HG02870 (cell line): ENCODE data around the gene ASB3.
"Not testable (repeated sequence)": the region's sequence is repeated elsewhere in the genome, so short reads cannot be mapped to it uniquely, and the experiment has no call there.

Experiments
- ATAC-seq: cut with Tn5 transposase; IDR thresholded peaks from one replicate; pipeline ENCODE4 v1.9.1; 2021; ENCODE audit warnings: mild to moderate bottlenecking, moderate library complexity; ENCODE audit not compliant: unreplicated experiment

The ASB3 gene

GRCh38 chr2:53667130-53667529 lies 119.6 kb downstream of the ASB3 start:
- ATAC-seq, result not testable (repeated sequence)

- ATAC-seq, result no peak
Measured at GRCh38 chr2:53660886-53661285, 125.9 kb downstream of the ASB3 start.

- not testable (repeated sequence) for ATAC-seq
Measured at GRCh38 chr2:53658474-53658873, 128.3 kb downstream of the ASB3 start.

DNA sequence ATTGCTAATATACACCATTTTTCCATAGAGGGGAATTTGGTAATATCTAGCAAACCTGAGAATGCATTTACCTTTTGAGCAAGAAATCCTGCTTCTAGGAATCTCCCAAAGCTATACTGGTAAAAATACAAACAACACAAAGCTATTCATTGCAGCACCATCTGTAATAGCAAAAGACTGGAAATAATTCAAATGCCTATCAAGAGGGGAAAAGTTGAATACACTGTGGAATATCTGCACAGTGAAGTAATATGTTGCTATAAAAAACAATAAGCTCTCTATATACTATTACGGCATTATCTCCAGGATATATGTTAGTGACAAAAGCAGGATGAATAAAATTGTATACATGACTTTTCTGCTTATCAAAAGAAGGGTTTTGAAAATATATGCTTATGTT lies 131.5 kb downstream of the ASB3 start:
- no peak for ATAC-seq

- ATAC-seq, result no peak
Measured at GRCh38 chr2:53654396-53654795, 132.4 kb downstream of the ASB3 start.

- ATAC-seq, result no peak
Measured at GRCh38 chr2:53652131-53652530, 134.6 kb downstream of the ASB3 start.

DNA sequence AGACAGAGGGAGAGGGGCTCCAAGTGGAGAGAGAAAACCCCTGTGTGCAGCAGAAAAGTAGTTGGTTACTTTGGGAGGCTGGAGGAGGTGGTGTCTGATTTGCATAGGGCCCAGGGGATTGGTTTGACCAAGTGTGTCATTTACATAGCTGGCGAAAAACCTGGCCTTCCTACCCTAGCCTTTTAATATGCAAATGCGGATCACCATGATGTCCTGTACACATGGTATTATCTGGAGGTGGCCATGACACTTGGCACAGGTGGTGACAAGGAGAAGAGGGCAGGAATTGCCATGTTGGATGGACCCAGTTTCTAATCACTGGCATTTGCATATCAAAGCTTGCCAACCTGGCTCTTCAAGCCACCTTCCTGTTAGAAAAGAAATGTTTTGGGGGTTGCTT lies 140.0 kb downstream of the ASB3 start:
- no peak for ATAC-seq

GRCh38 chr2:53641290-53641689 lies 145.5 kb downstream of the ASB3 start:
- no peak for ATAC-seq

DNA sequence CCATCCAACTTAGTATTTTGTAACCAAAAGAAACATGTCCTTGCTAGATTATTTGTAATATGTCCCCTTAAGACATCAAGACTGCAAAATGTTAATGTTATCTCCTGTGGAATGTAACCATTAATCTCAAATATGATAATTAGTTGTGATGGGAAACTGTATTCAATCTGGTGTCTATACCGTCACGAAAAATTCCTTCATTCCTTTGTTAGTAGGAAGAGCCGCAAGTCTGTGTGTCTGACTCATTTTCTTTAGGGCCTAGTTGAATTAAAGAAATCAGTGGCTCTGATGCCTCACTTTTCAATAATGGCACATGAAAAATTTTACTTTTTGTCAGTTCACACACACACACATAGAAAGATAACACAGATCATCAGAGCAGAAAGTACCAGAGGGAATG lies 146.3 kb downstream of the ASB3 start:
- ATAC-seq, result no peak

- ATAC-seq, result no peak
Measured at GRCh38 chr2:53636596-53636995, 150.2 kb downstream of the ASB3 start.

DNA sequence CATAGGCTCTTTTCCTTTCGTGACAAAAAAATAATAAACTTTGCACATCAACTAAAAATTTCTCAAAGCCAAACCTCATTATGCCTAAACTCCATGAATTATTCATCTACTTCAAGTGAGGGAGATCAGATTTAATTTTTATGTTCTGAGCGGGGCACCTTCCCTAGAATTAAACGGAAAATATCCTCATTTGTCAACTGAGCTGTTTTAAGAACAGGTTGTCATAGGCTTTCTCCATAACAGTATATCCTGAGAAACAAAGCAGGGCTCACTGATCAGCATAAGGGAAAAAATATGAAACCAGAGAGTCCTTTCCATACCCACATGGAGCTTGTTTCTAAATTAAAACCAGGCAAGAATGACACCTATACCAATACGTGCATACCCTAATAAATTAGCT lies 150.6 kb downstream of the ASB3 start:
- ATAC-seq, result no peak

DNA sequence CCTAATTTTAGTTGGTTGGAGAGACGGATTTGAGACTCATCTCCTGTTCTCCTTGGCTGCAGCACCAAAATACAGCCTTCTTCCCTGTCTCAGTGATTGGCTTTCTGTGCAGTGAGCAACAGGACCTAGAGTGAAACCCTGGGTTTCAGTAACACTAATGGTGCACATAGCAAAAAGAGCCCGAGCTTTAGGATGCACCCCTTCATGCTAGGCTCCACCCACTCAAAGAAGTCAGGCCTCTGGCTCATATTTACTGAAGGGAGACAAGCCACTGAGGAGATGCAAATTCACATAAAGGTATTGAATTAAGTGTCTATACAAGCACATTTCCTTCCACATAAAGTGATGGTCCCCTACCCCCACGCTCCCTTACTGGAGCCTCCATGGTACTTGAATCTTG lies 151.1 kb downstream of the ASB3 start:
- ATAC-seq, result no peak

- no peak for ATAC-seq
Measured at GRCh38 chr2:53633441-53633840, 153.3 kb downstream of the ASB3 start.

DNA sequence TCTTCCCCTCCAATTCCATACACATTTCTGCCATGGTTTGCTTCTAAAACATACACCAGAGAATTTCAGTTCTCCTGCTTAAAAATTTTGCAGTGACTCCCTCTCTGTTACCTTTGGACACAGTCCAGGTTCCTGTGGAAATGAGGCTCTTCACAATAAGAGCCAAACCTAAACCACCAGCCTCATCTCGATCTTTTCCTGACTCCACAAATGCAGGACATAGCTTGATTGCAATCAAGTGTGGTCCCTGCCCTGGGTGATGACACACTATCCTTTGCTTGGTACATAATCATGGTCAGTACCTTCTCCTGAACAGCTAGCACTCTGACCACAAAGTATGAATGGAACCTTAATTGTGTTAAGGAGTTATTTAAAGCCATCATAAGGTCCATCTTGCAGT lies 154.0 kb downstream of the ASB3 start:
- no peak for ATAC-seq

- no peak for ATAC-seq
Measured at GRCh38 chr2:53632126-53632460, 154.7 kb downstream of the ASB3 start.

DNA sequence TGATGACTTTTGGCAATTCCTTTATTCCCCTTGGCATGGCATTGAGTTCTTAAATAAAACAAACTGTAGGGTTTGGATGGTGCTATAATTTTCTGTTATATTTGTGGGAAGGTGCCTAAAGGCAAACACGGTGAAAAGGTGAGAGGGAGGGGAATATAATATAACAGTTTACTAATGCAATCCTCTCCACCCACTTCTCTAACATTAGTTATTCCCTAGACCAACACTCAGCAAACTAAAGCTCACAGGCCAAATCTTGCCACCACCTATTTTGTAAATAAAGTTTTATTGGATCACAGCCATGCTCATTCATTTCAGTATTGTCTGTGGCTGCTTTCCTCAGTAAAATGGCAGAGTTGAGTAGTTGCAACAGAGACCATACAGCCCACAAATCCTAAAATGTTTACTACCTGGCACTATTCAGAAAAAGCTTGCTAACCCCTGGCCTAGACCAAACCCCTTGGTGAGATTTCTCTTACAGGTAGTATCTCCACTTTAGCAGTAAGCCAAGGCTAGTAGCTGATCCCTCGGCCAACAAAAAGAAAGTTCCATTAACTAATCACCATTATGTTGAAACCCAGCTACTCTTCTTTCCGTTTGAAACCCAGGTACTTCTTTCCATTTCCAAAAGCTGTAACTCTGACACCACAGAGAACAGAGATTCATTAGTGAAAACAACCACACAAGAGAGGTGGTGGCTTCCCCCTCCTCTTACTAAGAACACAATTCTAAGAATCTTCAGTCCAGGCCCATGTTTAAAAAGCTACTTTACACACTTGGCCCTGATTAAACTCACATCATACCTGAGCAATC lies 155.2 kb downstream of the ASB3 start:
- peak; percentile 90 for ATAC-seq

DNA sequence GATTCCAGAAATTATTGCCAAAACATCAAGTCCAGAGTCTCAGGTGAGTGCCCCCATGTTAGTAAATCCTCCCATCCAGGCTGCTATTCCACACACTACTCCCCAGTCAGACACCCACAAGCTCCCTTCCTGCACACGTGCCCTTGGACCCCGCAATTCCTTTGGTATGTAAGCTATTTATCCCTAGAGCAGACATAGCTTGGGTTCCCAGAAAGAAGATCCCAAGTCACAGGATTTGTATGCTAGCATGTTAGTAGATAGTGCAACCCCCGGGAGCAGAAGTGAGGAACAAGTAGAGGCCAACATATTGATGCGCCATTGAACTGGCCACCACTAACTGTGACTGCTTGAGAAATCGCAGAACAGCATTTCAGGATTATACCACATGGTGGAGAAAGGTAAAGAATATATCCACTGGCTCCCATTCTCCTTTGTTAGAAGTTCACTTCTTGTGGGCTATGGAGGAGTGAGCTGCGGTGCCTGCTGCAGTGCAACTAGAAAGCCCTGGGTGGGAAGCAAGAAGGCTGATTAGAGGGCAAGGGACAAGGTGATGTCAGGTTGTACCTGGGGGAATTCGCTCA lies 156.6 kb downstream of the ASB3 start:
- ATAC-seq, result no peak

- ATAC-seq, result no peak
Measured at GRCh38 chr2:53629501-53629900, 157.3 kb downstream of the ASB3 start.

DNA sequence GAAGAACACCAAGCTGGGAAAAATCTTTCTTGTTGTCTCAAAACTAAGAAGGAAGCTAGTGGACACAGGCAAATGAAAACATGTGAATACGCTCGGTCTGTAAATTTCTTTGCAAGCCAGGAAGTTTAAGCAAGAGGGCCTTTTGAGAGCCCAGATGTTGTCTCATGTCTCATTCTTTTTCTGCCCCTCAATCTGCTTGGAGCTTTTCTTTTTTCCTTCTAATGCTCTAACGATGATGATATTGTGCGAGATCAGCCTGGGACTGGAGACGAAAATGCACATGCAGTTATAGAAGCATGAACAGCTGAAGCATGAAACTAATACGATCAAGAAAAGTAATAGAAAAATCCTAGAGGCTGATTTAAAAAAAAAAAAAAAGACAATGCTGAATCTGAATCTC lies 157.8 kb downstream of the ASB3 start:
- ATAC-seq, result no peak

- no peak for ATAC-seq
Measured at GRCh38 chr2:53622141-53622540, 164.6 kb downstream of the ASB3 start.

DNA sequence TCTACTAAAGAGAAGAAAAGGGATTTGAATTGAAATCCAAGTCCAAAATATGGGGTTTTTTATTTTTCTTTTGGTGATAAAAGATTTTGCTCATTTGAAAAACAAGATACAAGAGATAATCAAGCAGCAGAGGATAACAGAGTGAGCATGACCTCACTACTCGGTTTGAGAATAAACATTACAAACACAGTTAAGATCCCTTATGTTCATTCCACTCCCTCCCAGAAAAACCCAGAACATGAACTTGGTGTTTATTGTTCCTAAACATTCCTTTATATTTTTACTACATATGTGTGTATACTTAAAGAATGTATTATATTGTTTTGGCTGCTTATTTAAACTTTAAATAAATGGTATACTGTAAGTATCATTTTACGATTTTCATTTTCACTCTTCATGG lies 165.8 kb downstream of the ASB3 start:
- ATAC-seq, result no peak
